Measurements from ENCODE around the gene CTU2.
"Not testable (repeated sequence)": the region's sequence is repeated elsewhere in the genome, so short reads cannot be mapped to it uniquely, and the experiment has no call there.

DNA sequence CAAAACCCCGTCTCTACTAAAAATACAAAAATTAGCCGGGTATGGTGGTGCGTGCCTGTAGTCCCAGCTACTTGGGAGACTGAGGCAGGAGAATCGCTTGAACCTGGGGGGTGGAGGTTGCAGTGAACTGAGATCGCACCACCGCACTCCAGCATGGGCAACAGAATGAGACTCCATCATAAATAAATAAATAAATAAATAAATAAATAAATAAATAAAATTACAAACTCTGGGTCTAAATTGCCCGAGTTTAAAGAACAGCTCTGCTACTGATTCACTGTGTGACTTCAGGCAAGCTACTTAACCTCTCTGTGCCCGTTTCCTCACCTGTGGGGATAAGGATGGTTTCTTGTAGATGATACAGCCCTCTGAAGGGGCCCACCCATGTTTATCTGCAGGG, 36.8 kb upstream of the CTU2 start:
- TF ChIP-seq, protein P1, sequence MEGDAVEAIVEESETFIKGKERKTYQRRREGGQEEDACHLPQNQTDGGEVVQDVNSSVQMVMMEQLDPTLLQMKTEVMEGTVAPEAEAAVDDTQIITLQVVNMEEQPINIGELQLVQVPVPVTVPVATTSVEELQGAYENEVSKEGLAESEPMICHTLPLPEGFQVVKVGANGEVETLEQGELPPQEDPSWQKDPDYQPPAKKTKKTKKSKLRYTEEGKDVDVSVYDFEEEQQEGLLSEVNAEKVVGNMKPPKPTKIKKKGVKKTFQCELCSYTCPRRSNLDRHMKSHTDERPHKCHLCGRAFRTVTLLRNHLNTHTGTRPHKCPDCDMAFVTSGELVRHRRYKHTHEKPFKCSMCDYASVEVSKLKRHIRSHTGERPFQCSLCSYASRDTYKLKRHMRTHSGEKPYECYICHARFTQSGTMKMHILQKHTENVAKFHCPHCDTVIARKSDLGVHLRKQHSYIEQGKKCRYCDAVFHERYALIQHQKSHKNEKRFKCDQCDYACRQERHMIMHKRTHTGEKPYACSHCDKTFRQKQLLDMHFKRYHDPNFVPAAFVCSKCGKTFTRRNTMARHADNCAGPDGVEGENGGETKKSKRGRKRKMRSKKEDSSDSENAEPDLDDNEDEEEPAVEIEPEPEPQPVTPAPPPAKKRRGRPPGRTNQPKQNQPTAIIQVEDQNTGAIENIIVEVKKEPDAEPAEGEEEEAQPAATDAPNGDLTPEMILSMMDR (IDR thresholded peaks at IDR 0.05) = not testable (repeated sequence)
- not testable (repeated sequence) for TF ChIP-seq POLR2A (IDR thresholded peaks at IDR 0.05)
